A549 (cell line): ENCODE results near the gene KANSL1. TPM values are rescaled to one million over a fixed set of nuclear protein-coding genes. Genes with fewer than 3 reads are reported as not detected.

ENCODE experiments used
- ATAC-seq, 2 experiments: fragments of 200-7000 bp in 1 of 2; fragments of >200 bp in 1 of 2; cut with Nextera tagmentation in 1 of 2; cut with Tn5 transposase in 1 of 2; 3 replicates each; pipeline versions ENCODE4 v1.8.0 to v1.9.1; 2018 to 2020; ENCODE audit warnings: mild to moderate bottlenecking in 1 of 2, moderate library complexity in 1 of 2
- CTCF ChIA-PET: fragments of 300-600 bp; sonication (Branson Sonifier 250); formaldehyde crosslinking; extraction: SDS; loops from one replicate; lab custom pipeline; 2021; ENCODE audit warnings: antibody characterized with exemption, inconsistent platforms; lab: Yijun Ruan, JAX
- POLR2A ChIA-PET: fragments of 350-600 bp; formaldehyde crosslinking; extraction: SDS; loops from one replicate; lab custom pipeline; 2021; ENCODE audit warnings: antibody characterized with exemption, inconsistent platforms; lab: Yijun Ruan, JAX
- DNase-seq, 2 experiments: peaks; one replicate each; pipeline versions ENCODE4 v3.0.0 to v3.0.0-alpha.2; 2011 to 2016; ENCODE audit warnings: low read depth in 1 of 2, low spot score in 1 of 2
- FAIRE-seq: peaks from 2 replicates; lab custom pipeline; 2011; peaks lifted over from hg19 to GRCh38; lab: Jason Lieb, UNC
- H3K27ac ChIP-seq, 2 experiments: fragments of >200 bp; sonication (Bioruptor Twin); formaldehyde crosslinking; 3 replicates each; pipeline ENCODE4 v1.5.1; 2016 to 2017
- H3K4me1 ChIP-seq: fragments of >200 bp; sonication (Bioruptor Twin); formaldehyde crosslinking; 3 replicates; pipeline ENCODE4 v1.6.1; 2016
- H3K4me2 ChIP-seq: fragments of >200 bp; sonication (Bioruptor Twin); formaldehyde crosslinking; 3 replicates; pipeline ENCODE4 v1.6.1; 2016
- H3K4me3 ChIP-seq: fragments of >200 bp; sonication (Bioruptor Twin); formaldehyde crosslinking; 3 replicates; pipeline ENCODE4 v1.5.1; 2016
- H3K9me3 ChIP-seq: fragments of >200 bp; sonication (Bioruptor Twin); formaldehyde crosslinking; 3 replicates; pipeline ENCODE4 v1.6.1; 2016
- ATOH8 ChIP-seq: fragments of 250-450 bp; sonication (Bioruptor Pico); IDR thresholded peaks from 2 replicates; pipeline ENCODE4 v1.5.0; 2020; ENCODE audit warnings: low read depth, mild to moderate bottlenecking, moderate library complexity
- CBX2 ChIP-seq: fragments of 200-600 bp; sonication (generic); IDR thresholded peaks from 2 replicates; pipeline ENCODE4 v1.6.1; 2016; ENCODE audit warnings: low read depth, mild to moderate bottlenecking, borderline replicate concordance
- CEBPB ChIP-seq, 2 experiments: fragments of >200 bp in 1 of 2; sonication (Bioruptor Twin) in 1 of 2; formaldehyde crosslinking in 1 of 2; IDR thresholded peaks; 2 replicates each; pipeline ENCODE4 v1.6.1; 2012 to 2016
- E2F6 ChIP-seq: IDR thresholded peaks from 2 replicates; pipeline ENCODE4 v1.6.1; 2012; ENCODE audit warnings: low read depth, borderline replicate concordance
- EHF ChIP-seq: fragments of 250-450 bp; sonication (Bioruptor Pico); IDR thresholded peaks from 2 replicates; pipeline ENCODE4 v1.5.0; 2020; ENCODE audit warnings: mild to moderate bottlenecking
- EHMT2 ChIP-seq: fragments of 200-600 bp; sonication (generic); IDR thresholded peaks from 2 replicates; pipeline ENCODE4 v1.6.1; 2016; ENCODE audit warnings: antibody characterized with exemption, low read depth, mild to moderate bottlenecking, moderate library complexity
- ESRRA ChIP-seq: fragments of 150-350 bp; IDR thresholded peaks from 2 replicates; pipeline ENCODE4 v1.6.1; 2014; ENCODE audit warnings: mild to moderate bottlenecking, low read length, borderline replicate concordance
- FOSL2 ChIP-seq, 2 experiments: fragments of 450-650 bp in 1 of 2; fragments of >200 bp in 1 of 2; sonication (Bioruptor Twin) in 1 of 2; formaldehyde crosslinking; IDR thresholded peaks; 2 replicates each; pipeline versions ENCODE4 v1.5.0 to v1.6.1; 2016 to 2020; ENCODE audit warnings: mild to moderate bottlenecking in 1 of 2, moderate library complexity in 1 of 2
- GATA3 ChIP-seq: IDR thresholded peaks from 2 replicates; pipeline ENCODE4 v1.6.1; 2012; ENCODE audit warnings: borderline replicate concordance
- HDAC2 ChIP-seq: fragments of 200-600 bp; sonication (generic); IDR thresholded peaks from 2 replicates; pipeline ENCODE4 v1.6.1; 2016
- HES2 ChIP-seq: fragments of >200 bp; sonication (Bioruptor Twin); formaldehyde crosslinking; IDR thresholded peaks from 2 replicates; pipeline ENCODE4 v1.6.1; 2016
- HEYL ChIP-seq: fragments of 250-450 bp; sonication (Bioruptor Pico); IDR thresholded peaks from 2 replicates; pipeline ENCODE4 v1.8.0; 2021; ENCODE audit warnings: mild to moderate bottlenecking, moderate library complexity
- HMGXB4 ChIP-seq: fragments of 250-450 bp; sonication (Bioruptor Pico); IDR thresholded peaks from 2 replicates; pipeline ENCODE4 v1.5.0; 2021; ENCODE audit warnings: mild to moderate bottlenecking, moderate library complexity, borderline replicate concordance
- HOXB5 ChIP-seq: fragments of 250-450 bp; sonication (Bioruptor Pico); IDR thresholded peaks from 2 replicates; pipeline ENCODE4 v1.5.0; 2020; ENCODE audit warnings: mild to moderate bottlenecking, moderate library complexity
- JUN ChIP-seq, 2 experiments: fragments of >200 bp; sonication (Bioruptor Twin); formaldehyde crosslinking; IDR thresholded peaks; 2 replicates in 1 of 2; 3 replicates in 1 of 2; pipeline ENCODE4 v1.6.1; 2016 to 2017
- KDM5A ChIP-seq: fragments of 200-600 bp; sonication (generic); IDR thresholded peaks from 2 replicates; pipeline ENCODE4 v1.6.1; 2016; ENCODE audit warnings: antibody characterized with exemption, mild to moderate bottlenecking
- MAZ ChIP-seq: fragments of 150-350 bp; IDR thresholded peaks from 2 replicates; pipeline ENCODE4 v1.6.1; 2014; ENCODE audit warnings: antibody characterized with exemption, low read depth, low read length, borderline replicate concordance
- MYC ChIP-seq: IDR thresholded peaks from 2 replicates; pipeline ENCODE4 v1.6.1; 2012; ENCODE audit warnings: mild to moderate bottlenecking, inconsistent platforms, low read length, improper control_type of control experiment, borderline replicate concordance
- NFE2L2 ChIP-seq: fragments of 150-350 bp; conservative IDR thresholded peaks from 2 replicates; pipeline ENCODE4 v1.6.1; 2014; ENCODE audit warnings: low read length
- POLR2A ChIP-seq: IDR thresholded peaks from 2 replicates; pipeline ENCODE4 v1.6.1; 2012; ENCODE audit warnings: mild to moderate bottlenecking, low read length
- RARB ChIP-seq: fragments of 250-450 bp; sonication (Bioruptor Pico); IDR thresholded peaks from 2 replicates; pipeline ENCODE4 v1.8.0; 2021; ENCODE audit warnings: mild to moderate bottlenecking, moderate library complexity
- RFX5 ChIP-seq: fragments of 450-650 bp; IDR thresholded peaks from 2 replicates; pipeline ENCODE4 v1.7.1; 2014; ENCODE audit warnings: antibody characterized with exemption, mild to moderate bottlenecking, moderate library complexity
- SREBF2 ChIP-seq: fragments of 450-650 bp; IDR thresholded peaks from 2 replicates; pipeline ENCODE4 v1.6.1; 2014; ENCODE audit warnings: mild to moderate bottlenecking, moderate library complexity
- TFCP2L1 ChIP-seq: fragments of 250-450 bp; sonication (Bioruptor Pico); IDR thresholded peaks from 2 replicates; pipeline ENCODE4 v1.5.0; 2021; ENCODE audit warnings: mild to moderate bottlenecking
- TP53 ChIP-seq: fragments of 250-450 bp; sonication (Bioruptor Pico); IDR thresholded peaks from 2 replicates; pipeline ENCODE4 v1.5.0; 2021; ENCODE audit warnings: mild to moderate bottlenecking, moderate library complexity
- ZNF302 ChIP-seq: fragments of 250-450 bp; sonication (Bioruptor Pico); IDR thresholded peaks from 2 replicates; pipeline ENCODE4 v1.9.0; 2021; ENCODE audit warnings: inconsistent platforms, mild to moderate bottlenecking, moderate library complexity
- ZSCAN20 ChIP-seq: fragments of 250-450 bp; sonication (Bioruptor Pico); IDR thresholded peaks from 2 replicates; pipeline ENCODE4 v1.8.0; 2022; ENCODE audit warnings: mild to moderate bottlenecking, moderate library complexity
- WGBS: methylation state at CpG from one replicate; pipeline ENCODE4 v1.1.6; 2017; ENCODE audit errors: missing lambda C conversion rate; 5-methylcytosine and 5-hydroxymethylcytosine counted together
- polyA plus RNA-seq, 4 experiments: library from polyadenylated mRNA; depleted of rRNA in 3 of 4; stranded (reverse); fragments of >200 nt; fragmentation: RNase III in 1 of 4; extraction: RNeasy Plus Mini Kit Qiagen cat#74134 plus additional on column Dnase treatment in 1 of 4; gene quantifications; 2 replicates in 3 of 4; 3 replicates in 1 of 4; pipeline ENCODE4 v1.2.3, GENCODE V29; 2011 to 2017

Gene KANSL1
- polyA plus RNA-seq, 2 of the 4 experiments (the other 2 are of a cell fraction) = 22.6 to 27.9 TPM

DNA sequence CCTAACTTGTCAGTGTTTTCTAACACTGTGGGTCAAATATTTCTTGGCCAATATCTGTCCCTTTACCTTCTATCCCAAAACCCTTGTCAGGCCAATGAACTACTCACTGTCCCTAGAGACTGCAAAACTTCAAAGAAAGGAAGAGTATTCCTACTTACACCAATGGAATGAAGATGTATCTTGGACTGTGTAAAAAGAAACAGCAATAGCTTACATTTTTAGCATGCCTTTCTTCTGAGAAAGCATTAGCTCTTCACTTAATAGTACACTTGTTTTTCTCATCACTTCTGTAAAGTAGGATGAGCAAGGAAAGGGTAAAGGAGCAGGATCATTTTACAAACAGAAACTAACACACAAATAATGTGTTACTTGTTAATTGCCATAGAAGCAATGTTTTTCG, 120.2 kb downstream of the KANSL1 start:
- H3K4me2 ChIP-seq = peak overlapping the region; percentile 75
- H3K9me3 ChIP-seq = no peaks in the 10 kb centered on the region
- peak overlapping the region; percentile 44 to 59; a peak in 2 of 6 replicates for H3K27ac ChIP-seq
- POLR2A ChIA-PET = interaction anchor here (0.6 kb wide), 1 partner anchor 28 kb away, joined by 6 read pairs; no protein-coding TSS in a partner anchor
- ATAC-seq = peak; percentile 74 to 86; a peak in 5 of 6 replicates
- WGBS = 15% methylated on average over 1 of the region's 1 CpG
- FAIRE-seq = peak; percentile 97
- TF ChIP-seq GATA3 = peak; percentile 52; the same call in 1 of the 2 replicates
- TF ChIP-seq HOXB5 (CRISPR knock-in tag) = no peak
- TF ChIP-seq, all 56 proteins: peak for 1
- peaks cover 49% of the 10 kb centered on the region for H3K4me1 ChIP-seq
- DNase-seq = peak; percentile 23 to 46
- H3K4me3 ChIP-seq = no peak overlapping the region; the same call in 2 of the 3 replicates
- CTCF ChIA-PET = interaction anchor here (1.2 to 3.4 kb wide), 2 partner anchors 10 to 120 kb away, joined by 6 to 21 read pairs; partner anchors contain the start of gene KANSL1

DNA sequence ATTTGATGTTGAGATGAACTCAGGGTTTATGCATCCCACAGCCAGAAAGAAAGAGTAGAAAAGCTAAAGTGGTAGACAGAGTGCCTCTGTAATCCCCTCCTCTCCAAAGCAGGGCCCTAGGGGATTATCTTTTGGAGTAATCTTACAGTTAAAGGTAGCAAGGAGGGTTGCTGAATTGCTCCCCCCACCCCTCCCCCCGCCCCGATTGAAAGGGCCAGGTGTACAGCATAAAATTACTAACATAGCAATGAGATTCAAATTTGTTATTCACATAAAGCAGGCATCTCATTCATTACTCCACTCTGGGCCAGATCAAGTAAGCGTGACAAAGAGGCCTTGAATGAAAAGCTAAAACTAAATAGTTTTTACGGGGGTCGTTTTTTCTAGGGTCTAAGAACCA, 121.4 kb downstream of the KANSL1 start:
- 81% methylated on average over 5 of the region's 5 CpGs for WGBS
- CTCF ChIA-PET = interaction anchor here (1.1 to 3.4 kb wide), 5 partner anchors 9 to 143 kb away, joined by 3 to 21 read pairs (median 4); partner anchors contain the start of gene KANSL1

GRCh38 chr17:46064460-46064859, 128.8 kb downstream of the KANSL1 start:
- ChIA-PET POLR2A (no interaction called here), CTCF (interaction anchor here (5.2 to 12.2 kb wide), 2 partner anchors 19 to 129 kb away, joined by 28 to 183 read pairs; partner anchors contain the start of gene KANSL1)
- 79% methylated on average over 1 of the region's 1 CpG for WGBS
- Histone ChIP-seq H3K4me2 (peak overlapping the region; percentile 61), H3K9me3 (no peaks in the 10 kb centered on the region), H3K27ac (peak overlapping the region; percentile 48 to 51; a peak in 4 of 6 replicates), H3K4me3 (no peak overlapping the region), H3K4me1 (peaks cover 56% of the 10 kb centered on the region)
- FAIRE-seq (peak; percentile 63), DNase-seq (no peak)
- TF ChIP-seq ZSCAN20 (CRISPR knock-in tag) (no peak), EHMT2 (no peak), CEBPB (IDR thresholded peaks at IDR 0.05) (no peak), SREBF2 (no peak), RFX5 (no peak), MAZ (no peak), E2F6 (no peak), HOXB5 (CRISPR knock-in tag) (no peak), HMGXB4 (CRISPR knock-in tag) (no peak), FOSL2 (IDR thresholded peaks at IDR 0.05) (no peak), FOSL2 (CRISPR knock-in tag; IDR thresholded peaks at IDR 0.05) (no peak), MYC (no peak), ESRRA (no peak), CBX2 (no peak), ATOH8 (CRISPR knock-in tag) (no peak), POLR2A (no peak), TP53 (CRISPR knock-in tag) (no peak), JUN (IDR thresholded peaks at IDR 0.05) (no peak)
- TF ChIP-seq, all 56 proteins: peak for 0
- ATAC-seq = no peak

More for the DNA sequence above, 121.4 kb downstream of the KANSL1 start:
- Histone ChIP-seq H3K9me3 (no peaks in the 10 kb centered on the region), H3K4me2 (peak overlapping the region; percentile 75; the same call in 2 of the 3 replicates), H3K4me3 (no peak overlapping the region), H3K27ac (peak overlapping the region; percentile 23 to 44; a peak in 3 of 6 replicates), H3K4me1 (peaks cover 49% of the 10 kb centered on the region)
- DNase-seq (no peak), ATAC-seq (no peak), FAIRE-seq (no peak)
- POLR2A ChIA-PET = interaction anchor here (1.1 kb wide), 1 partner anchor 121 kb away, joined by 5 read pairs; the partner anchor contains the start of gene KANSL1
- TF ChIP-seq NFE2L2 (no peak), HES2 (no peak), TFCP2L1 (no peak), JUN (IDR thresholded peaks at IDR 0.05) (no peak), HDAC2 (no peak), ZNF302 (no peak), KDM5A (no peak), POLR2A (no peak), ESRRA (no peak), CBX2 (no peak), RFX5 (no peak), EHF (CRISPR knock-in tag) (no peak), E2F6 (no peak), RARB (CRISPR knock-in tag) (no peak), HEYL (CRISPR knock-in tag) (no peak)
